CD4-positive, CD25-positive, alpha-beta regulatory T cell (primary cell): Measurements from ENCODE around the gene EVI5. TPM values are rescaled to one million over a fixed set of nuclear protein-coding genes. Genes with fewer than 3 reads are reported as not detected.
"Not testable (repeated sequence)": the region's sequence is repeated elsewhere in the genome, so short reads cannot be mapped to it uniquely, and the experiment has no call there.

Experiments used
- ATAC-seq, 2 donors: fragments of 150-1000 bp; cut with Tn5 transposase; one replicate each; pipeline ENCODE4 v1.10.0; 2021; ENCODE audit warnings: low read depth in 2 of 2, moderate number of reproducible peaks in 2 of 2, moderate library complexity in 1 of 2
- DNase-seq, 3 donors: peaks; one replicate each; pipeline versions ENCODE4 v3.0.0 to v3.0.0-alpha.2; 2012 to 2022; ENCODE audit warnings: mixed read lengths in 1 of 3
- H3K27ac ChIP-seq: one replicate; pipeline ENCODE4 v1.7.0; 2013; ENCODE audit warnings: mild to moderate bottlenecking, low read length; ENCODE audit not compliant: insufficient read depth, poor library complexity, severe bottlenecking
- H3K27me3 ChIP-seq: one replicate; pipeline ENCODE4 v1.7.0; 2013; ENCODE audit warnings: low read length; ENCODE audit not compliant: control insufficient read depth, insufficient read depth
- H3K36me3 ChIP-seq: one replicate; pipeline ENCODE4 v1.7.0; 2013; ENCODE audit warnings: mild to moderate bottlenecking, low read length, moderate library complexity; ENCODE audit not compliant: control insufficient read depth, insufficient read depth
- H3K4me1 ChIP-seq: 2 replicates; pipeline ENCODE4 v1.7.0; 2013; ENCODE audit warnings: mild to moderate bottlenecking, low read length; ENCODE audit not compliant: insufficient read depth, control insufficient read depth, poor library complexity, severe bottlenecking
- H3K4me3 ChIP-seq: one replicate; pipeline ENCODE4 v1.7.0; 2013; ENCODE audit warnings: low read depth, mild to moderate bottlenecking, low read length, moderate library complexity
- H3K9me3 ChIP-seq, 2 experiments: 1 replicate in 1 of 2; 2 replicates in 1 of 2; pipeline ENCODE4 v1.7.0; 2013; ENCODE audit warnings: low read length in 2 of 2, mild to moderate bottlenecking in 1 of 2, moderate library complexity in 1 of 2; ENCODE audit not compliant: control insufficient read depth in 2 of 2
- H3K27ac Mint-ChIP-seq, 3 donors: one replicate each; pipeline ENCODE4 v1.8.0; 2020 to 2022; ENCODE audit warnings: mild to moderate bottlenecking in 3 of 3, mixed read lengths in 3 of 3, moderate library complexity in 2 of 3
- H3K27me3 Mint-ChIP-seq: one replicate; pipeline ENCODE4 v1.8.0; 2022; ENCODE audit warnings: mild to moderate bottlenecking, mixed read lengths
- H3K36me3 Mint-ChIP-seq: one replicate; pipeline ENCODE4 v1.8.0; 2020; ENCODE audit warnings: mixed read lengths
- H3K4me1 Mint-ChIP-seq, 4 donors: one replicate each; pipeline ENCODE4 v1.8.0; 2020 to 2022; ENCODE audit warnings: mixed read lengths in 4 of 4, mild to moderate bottlenecking in 1 of 4
- H3K4me3 Mint-ChIP-seq, 4 donors: one replicate each; pipeline ENCODE4 v1.8.0; 2020 to 2022; ENCODE audit warnings: mild to moderate bottlenecking in 4 of 4, mixed read lengths in 4 of 4, moderate library complexity in 3 of 4
- H3K9me3 Mint-ChIP-seq, 7 donors: one replicate each; pipeline ENCODE4 v1.8.0; 2020 to 2022; ENCODE audit warnings: mixed read lengths in 7 of 7, mild to moderate bottlenecking in 3 of 7, moderate library complexity in 2 of 7
- polyA plus RNA-seq, 4 donors: library from polyadenylated mRNA; unstranded; fragments of 300-500 nt; fragmentation: Illumina TruSeq; gene quantifications; one replicate each; pipeline ENCODE4 v1.2.3, GENCODE V29; 2021
- total RNA-seq: library from RNA; stranded (reverse); gene quantifications from one replicate; pipeline ENCODE4 v1.2.3, GENCODE V29; 2022

EVI5 gene
- total and polyA plus RNA-seq, 5 donors from 2014 or later = 0.52 to 2.7 (median 0.59) TPM

DNA sequence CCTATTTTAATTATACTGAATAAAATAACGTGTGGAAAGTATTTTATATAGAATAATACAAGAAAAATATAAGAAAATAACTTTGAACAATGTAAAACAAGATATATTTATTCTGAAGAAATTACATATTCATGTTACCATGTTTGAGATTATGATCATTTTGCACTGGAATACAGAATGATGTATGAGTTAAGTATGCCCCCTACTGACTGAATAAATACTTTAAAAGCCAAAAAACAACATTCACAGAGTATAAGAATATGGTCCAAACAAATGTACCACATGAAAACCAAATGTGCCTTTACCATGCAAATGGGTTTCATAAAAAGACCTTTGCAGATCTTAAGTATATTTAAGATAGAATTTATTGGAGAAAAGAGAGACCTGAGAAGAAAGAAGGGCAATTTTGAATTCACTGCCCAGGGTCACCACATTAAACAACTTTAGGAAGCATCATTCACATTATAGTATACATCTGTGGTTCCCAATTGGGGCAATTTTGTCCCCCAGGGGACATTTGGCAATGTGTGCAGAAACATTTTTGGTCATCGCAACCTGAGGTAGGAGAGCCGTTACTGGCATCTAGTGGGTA is 161.6 kb downstream of the EVI5 start:
- peaks cover 0 to 3% (median 0%) of the 10 kb centered on the region in 7 donors for H3K9me3 Mint-ChIP-seq
- DNase-seq (peak in 2 of 3 donors; percentile 39 to 50), ATAC-seq (peak in 1 of 2 donors; percentile 50)
- no peaks in the 10 kb centered on the region for H3K9me3 ChIP-seq
- H3K27me3 Mint-ChIP-seq = no peaks in the 10 kb centered on the region
- H3K4me1 Mint-ChIP-seq = no peaks in the 10 kb centered on the region
- H3K27ac Mint-ChIP-seq = no peak overlapping the region
- H3K4me1 ChIP-seq = no peaks in the 10 kb centered on the region
- H3K36me3 Mint-ChIP-seq = no peaks in the 10 kb centered on the region
- H3K4me3 ChIP-seq = no peak overlapping the region
- no peaks in the 10 kb centered on the region for H3K27me3 ChIP-seq
- no peak overlapping the region for H3K4me3 Mint-ChIP-seq
- no peaks in the 10 kb centered on the region for H3K36me3 ChIP-seq
- H3K27ac ChIP-seq = no peak overlapping the region

DNA sequence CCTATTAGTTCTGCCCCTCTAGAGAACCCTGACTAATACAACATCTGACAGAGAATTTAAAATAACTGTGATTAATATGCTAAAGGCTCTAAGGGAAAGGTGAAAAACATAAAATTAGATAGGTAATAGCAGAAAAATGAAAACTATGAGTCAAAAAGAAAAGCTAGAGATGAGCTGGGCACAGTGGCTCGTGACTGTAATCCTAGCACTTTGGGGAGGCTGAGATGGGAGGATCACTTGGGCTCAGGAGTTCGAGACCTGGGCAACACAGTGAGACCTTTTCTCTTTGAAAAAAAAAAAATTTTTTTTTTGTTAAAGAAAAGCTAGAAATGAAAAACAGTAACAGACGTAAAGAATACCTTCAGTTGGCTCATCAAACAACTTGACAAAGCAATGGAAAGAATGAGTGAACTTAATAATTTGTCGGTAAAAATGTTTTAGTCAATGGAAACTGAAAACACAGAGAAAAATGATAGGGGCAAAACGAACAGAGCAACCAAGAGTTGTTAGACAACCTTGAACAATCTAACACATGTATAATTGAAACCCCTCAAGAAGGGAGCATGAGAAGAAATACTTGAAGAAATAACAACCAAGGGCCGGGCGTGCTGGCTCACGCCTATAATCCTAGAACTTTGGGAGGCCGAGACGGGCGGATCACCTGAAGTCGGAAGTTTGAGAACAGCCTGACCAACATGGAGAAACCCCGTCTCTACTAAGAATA is 165.3 kb downstream of the EVI5 start:
- no peaks in the 10 kb centered on the region for H3K36me3 Mint-ChIP-seq
- H3K27me3 ChIP-seq = no peaks in the 10 kb centered on the region
- peaks cover 0 to 3% (median 0%) of the 10 kb centered on the region in 7 donors for H3K9me3 Mint-ChIP-seq
- DNase-seq (no peak), ATAC-seq (no peak)
- no peaks in the 10 kb centered on the region for H3K4me1 Mint-ChIP-seq
- no peaks in the 10 kb centered on the region for H3K9me3 ChIP-seq
- no peak overlapping the region for H3K4me3 Mint-ChIP-seq
- no peak overlapping the region for H3K27ac ChIP-seq
- no peak overlapping the region for H3K27ac Mint-ChIP-seq
- H3K4me3 ChIP-seq = no peak overlapping the region
- no peaks in the 10 kb centered on the region for H3K27me3 Mint-ChIP-seq
- no peaks in the 10 kb centered on the region for H3K36me3 ChIP-seq
- H3K4me1 ChIP-seq = no peaks in the 10 kb centered on the region

GRCh38 chr1:92601044-92601443 is 183.9 kb downstream of the EVI5 start:
- H3K4me1 Mint-ChIP-seq = peaks cover 0 to 6% (median 3%) of the 10 kb centered on the region in 4 donors
- Histone ChIP-seq H3K4me3 (no peak overlapping the region), H3K9me3 (no peaks in the 10 kb centered on the region), H3K4me1 (no peaks in the 10 kb centered on the region), H3K27me3 (no peaks in the 10 kb centered on the region), H3K36me3 (no peaks in the 10 kb centered on the region), H3K27ac (no peak overlapping the region)
- H3K27me3 Mint-ChIP-seq = peaks cover 17% of the 10 kb centered on the region
- no peak overlapping the region for H3K27ac Mint-ChIP-seq
- DNase-seq (no peak), ATAC-seq (no peak)
- H3K36me3 Mint-ChIP-seq = no peaks in the 10 kb centered on the region
- no peak overlapping the region for H3K4me3 Mint-ChIP-seq
- no peaks in the 10 kb centered on the region for H3K9me3 Mint-ChIP-seq

DNA sequence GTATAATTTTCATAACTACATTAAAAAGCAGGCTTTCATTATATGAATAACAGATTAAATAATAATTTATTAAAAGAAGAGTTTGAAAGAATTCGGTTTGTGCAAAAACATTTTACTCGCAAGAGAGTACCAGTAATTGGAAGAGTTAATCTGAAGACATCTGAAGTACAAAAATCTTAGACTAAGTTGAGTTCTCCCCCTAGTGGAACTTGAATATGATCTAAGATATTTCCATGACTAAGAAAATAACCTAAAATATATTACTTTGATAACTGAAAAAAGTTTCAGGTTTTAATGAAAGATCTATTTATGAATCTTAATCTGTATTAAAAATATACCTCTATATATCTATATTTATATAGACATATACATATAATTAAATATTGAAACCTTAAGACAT is 185.7 kb downstream of the EVI5 start:
- Histone ChIP-seq H3K4me1 (no peaks in the 10 kb centered on the region), H3K9me3 (no peaks in the 10 kb centered on the region), H3K4me3 (no peak overlapping the region), H3K36me3 (no peaks in the 10 kb centered on the region), H3K27me3 (no peaks in the 10 kb centered on the region), H3K27ac (no peak overlapping the region)
- Mint-ChIP-seq H3K4me1 (peaks cover 0 to 6% (median 3%) of the 10 kb centered on the region in 4 donors), H3K4me3 (no peak overlapping the region), H3K36me3 (no peaks in the 10 kb centered on the region), H3K27me3 (peaks cover 9% of the 10 kb centered on the region), H3K27ac (no peak overlapping the region), H3K9me3 (no peaks in the 10 kb centered on the region)
- peak in 2 of 3 donors; percentile 56 to 60 for DNase-seq
- peak in 1 of 2 donors; percentile 50 for ATAC-seq

DNA sequence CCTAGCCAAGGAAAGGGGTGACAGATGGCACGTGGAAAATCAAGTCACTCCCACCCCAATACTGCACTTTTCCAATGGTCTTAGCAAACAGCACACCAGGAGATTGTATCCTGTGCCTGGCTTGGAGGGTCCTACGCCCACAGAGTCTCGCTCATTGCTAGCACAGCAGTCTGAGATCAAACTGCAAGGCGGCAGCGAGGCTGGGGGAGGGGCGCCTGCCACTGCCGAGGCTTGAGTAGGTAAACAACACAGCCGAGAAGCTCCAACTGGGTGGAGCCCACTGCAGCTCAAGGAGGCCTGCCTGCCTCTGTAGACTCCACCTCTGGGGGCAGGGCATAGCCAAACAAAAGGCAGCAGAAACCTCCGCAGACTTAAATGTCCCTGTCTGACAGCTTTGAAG is 195.5 kb downstream of the EVI5 start:
- not testable (repeated sequence) for H3K27ac Mint-ChIP-seq, H3K36me3 Mint-ChIP-seq, DNase-seq, H3K36me3 ChIP-seq, H3K9me3 ChIP-seq, ATAC-seq, H3K27me3 ChIP-seq, H3K9me3 Mint-ChIP-seq, H3K4me3 ChIP-seq, H3K27ac ChIP-seq, H3K27me3 Mint-ChIP-seq, H3K4me3 Mint-ChIP-seq
- H3K4me1 Mint-ChIP-seq = peaks cover 1 to 26% (median 11%) of the 10 kb centered on the region in 4 donors
- peaks cover 17% of the 10 kb centered on the region for H3K4me1 ChIP-seq

DNA sequence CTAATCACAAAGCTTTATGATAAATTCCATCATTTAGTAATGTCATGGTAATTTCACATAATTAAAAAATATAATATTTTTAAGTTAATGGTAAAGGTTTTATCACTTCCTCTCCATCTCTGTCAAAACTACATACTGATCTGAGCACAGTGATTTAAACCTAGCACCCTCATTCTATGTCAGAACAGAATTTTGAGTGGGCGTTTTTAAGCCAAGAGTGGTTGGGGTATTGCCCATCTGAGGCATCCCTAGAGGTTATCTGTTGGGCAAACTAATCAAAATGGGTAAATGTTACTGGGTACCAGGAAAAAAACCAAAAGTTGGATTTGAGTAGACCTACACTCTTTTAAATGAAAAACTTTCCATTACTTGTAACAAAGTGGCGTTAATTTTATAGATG is 197.5 kb downstream of the EVI5 start:
- H3K4me1 ChIP-seq = peaks cover 23% of the 10 kb centered on the region
- peaks cover 0 to 5% (median 2%) of the 10 kb centered on the region in 7 donors for H3K9me3 Mint-ChIP-seq
- H3K27ac Mint-ChIP-seq = no peak overlapping the region
- peaks cover 9 to 39% (median 19%) of the 10 kb centered on the region in 4 donors for H3K4me1 Mint-ChIP-seq
- no peak overlapping the region for H3K4me3 Mint-ChIP-seq
- ATAC-seq (no peak), DNase-seq (peak in 1 of 3 donors; percentile 24)
- H3K4me3 ChIP-seq = peak overlapping the region; percentile 35
- peaks cover 8% of the 10 kb centered on the region for H3K27me3 Mint-ChIP-seq
- no peaks in the 10 kb centered on the region for H3K27me3 ChIP-seq
- H3K36me3 Mint-ChIP-seq = no peaks in the 10 kb centered on the region
- no peak overlapping the region for H3K27ac ChIP-seq
- H3K36me3 ChIP-seq = no peaks in the 10 kb centered on the region
- H3K9me3 ChIP-seq = no peaks in the 10 kb centered on the region

- Mint-ChIP-seq H3K4me1 (peaks cover 11 to 52% (median 31%) of the 10 kb centered on the region in 4 donors), H3K4me3 (peak overlapping the region in 3 of 4 donors; percentile 5 to 66 (median 29)), H3K27ac (peak overlapping the region in 2 of 3 donors; percentile 63 to 67), H3K27me3 (peaks cover 8% of the 10 kb centered on the region), H3K9me3 (peaks cover 0 to 5% (median 2%) of the 10 kb centered on the region in 7 donors), H3K36me3 (no peaks in the 10 kb centered on the region)
- Histone ChIP-seq H3K27me3 (no peaks in the 10 kb centered on the region), H3K4me1 (peaks cover 23% of the 10 kb centered on the region), H3K9me3 (no peaks in the 10 kb centered on the region), H3K36me3 (no peaks in the 10 kb centered on the region), H3K27ac (no peak overlapping the region), H3K4me3 (no peak overlapping the region)
- no peak for DNase-seq
- ATAC-seq = no peak
These were observed 199.1 kb downstream of the EVI5 start for GRCh38 chr1:92585831-92586230.
